Brain microvascular endothelial cell (primary cell): ENCODE measurements around the gene CACNG1.

ENCODE experiments used
- DNase-seq: peaks from one replicate; pipeline ENCODE4 v3.0.0-alpha.2; 2020
- H3K27ac ChIP-seq: fragments of 250-450 bp; sonication (Bioruptor Pico); 2 replicates; pipeline ENCODE4 v1.5.1; 2020; ENCODE audit warnings: mild to moderate bottlenecking, moderate library complexity
- H3K27me3 ChIP-seq: fragments of 250-450 bp; sonication (Bioruptor Pico); replicated peaks from 2 replicates; pipeline ENCODE4 v1.5.1; 2020; ENCODE audit warnings: mild to moderate bottlenecking
- H3K36me3 ChIP-seq: fragments of 250-450 bp; sonication (Bioruptor Pico); replicated peaks from 2 replicates; pipeline ENCODE4 v1.5.1; 2020; ENCODE audit warnings: mild to moderate bottlenecking
- H3K4me3 ChIP-seq: 2 replicates; pipeline ENCODE4 v1.5.1; 2011; ENCODE audit warnings: low read depth, mild to moderate bottlenecking, control low read depth, low read length, moderate library complexity
- in situ Hi-C: cut with HindIII; loops from 2 replicates; pipeline ENCODE4 v1.10.0; 2017; ENCODE audit warnings: low sequenced_read_pairs, low pct_ligation_motif_present
- TF ChIP-seq, protein P1 (sequence below): IDR thresholded peaks from 2 replicates; pipeline ENCODE4 v1.5.1; 2011; ENCODE audit warnings: low read depth, mild to moderate bottlenecking, moderate library complexity, low read length, control low read depth, inconsistent platforms; ENCODE audit errors: missing control alignments

The CACNG1 gene

DNA sequence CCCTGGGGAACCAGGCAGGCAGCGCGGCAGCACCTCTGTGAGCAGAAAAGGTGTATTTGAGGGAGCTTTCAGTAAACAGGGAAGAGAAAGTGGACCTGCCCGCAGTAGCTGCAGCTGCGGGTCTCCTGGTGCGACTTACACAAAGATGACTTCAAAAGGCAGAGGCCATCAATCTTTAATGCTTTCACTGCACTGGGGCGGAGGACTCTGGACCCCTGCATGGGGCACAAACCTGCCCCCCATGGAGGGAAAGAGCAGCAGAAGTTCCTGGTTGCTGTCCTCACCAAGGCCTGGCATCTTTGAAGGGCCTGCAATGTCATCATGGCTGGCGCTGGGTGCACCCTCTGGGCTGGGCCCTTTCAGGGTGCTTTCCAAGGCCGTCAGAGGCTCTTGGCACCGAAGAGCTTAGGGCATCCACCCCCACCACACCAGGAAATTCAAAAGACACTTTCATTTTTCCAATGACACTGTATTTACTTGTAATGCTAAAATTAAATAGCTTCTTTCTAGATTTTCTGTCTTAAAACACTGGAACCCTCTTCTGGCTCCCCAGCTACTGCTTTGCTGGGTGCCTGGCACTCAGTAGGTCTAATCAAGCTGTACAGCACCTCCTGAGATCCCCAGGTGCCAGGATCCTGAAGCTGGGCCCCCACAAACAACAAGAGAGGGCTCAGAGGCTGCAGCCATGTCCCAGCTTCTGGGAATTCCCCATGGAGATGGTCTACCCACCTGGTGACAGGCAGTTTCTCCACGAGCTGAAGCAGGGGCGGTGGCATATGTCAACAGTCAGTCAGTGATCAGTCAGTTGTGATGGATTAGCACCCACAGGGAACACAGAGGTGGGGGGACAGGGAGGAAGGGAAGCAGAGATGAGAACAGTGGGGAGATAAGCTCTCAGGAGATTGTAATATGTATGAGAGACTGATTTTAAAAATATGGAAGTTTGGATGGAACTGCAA is 2.1 kb upstream of the CACNG1 start:
- TF ChIP-seq, protein P1, sequence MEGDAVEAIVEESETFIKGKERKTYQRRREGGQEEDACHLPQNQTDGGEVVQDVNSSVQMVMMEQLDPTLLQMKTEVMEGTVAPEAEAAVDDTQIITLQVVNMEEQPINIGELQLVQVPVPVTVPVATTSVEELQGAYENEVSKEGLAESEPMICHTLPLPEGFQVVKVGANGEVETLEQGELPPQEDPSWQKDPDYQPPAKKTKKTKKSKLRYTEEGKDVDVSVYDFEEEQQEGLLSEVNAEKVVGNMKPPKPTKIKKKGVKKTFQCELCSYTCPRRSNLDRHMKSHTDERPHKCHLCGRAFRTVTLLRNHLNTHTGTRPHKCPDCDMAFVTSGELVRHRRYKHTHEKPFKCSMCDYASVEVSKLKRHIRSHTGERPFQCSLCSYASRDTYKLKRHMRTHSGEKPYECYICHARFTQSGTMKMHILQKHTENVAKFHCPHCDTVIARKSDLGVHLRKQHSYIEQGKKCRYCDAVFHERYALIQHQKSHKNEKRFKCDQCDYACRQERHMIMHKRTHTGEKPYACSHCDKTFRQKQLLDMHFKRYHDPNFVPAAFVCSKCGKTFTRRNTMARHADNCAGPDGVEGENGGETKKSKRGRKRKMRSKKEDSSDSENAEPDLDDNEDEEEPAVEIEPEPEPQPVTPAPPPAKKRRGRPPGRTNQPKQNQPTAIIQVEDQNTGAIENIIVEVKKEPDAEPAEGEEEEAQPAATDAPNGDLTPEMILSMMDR, result no peak
- no peaks in the 10 kb centered on the region for H3K36me3 ChIP-seq
- no peak for DNase-seq
- H3K4me3 ChIP-seq, result no peak overlapping the region
- in situ Hi-C loops, result no loop called here
- H3K27ac ChIP-seq, result no peak overlapping the region
- H3K27me3 ChIP-seq, result no peaks in the 10 kb centered on the region

DNA sequence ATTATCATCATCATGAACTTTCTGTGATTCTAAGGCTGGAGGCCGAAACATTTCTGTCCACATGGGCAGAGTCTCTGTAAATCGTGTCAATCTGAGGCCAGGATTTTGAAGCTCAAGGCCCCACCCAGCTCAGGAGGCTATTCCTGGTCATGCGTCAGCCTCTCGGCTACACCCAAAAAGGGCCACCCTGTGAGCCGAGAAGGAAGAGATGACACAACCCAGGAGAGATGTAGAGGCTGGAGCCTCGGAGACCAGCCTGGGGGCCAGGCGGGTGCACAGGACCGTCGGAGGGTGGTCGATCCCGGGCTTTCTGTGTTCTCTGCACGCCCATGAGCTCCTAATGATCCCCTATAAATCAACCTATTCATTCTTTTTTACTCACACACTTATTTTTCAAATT is 1.1 kb upstream of the CACNG1 start:
- TF ChIP-seq, protein P1, result no peak
- Histone ChIP-seq H3K4me3 (no peak overlapping the region), H3K27me3 (no peaks in the 10 kb centered on the region), H3K36me3 (no peaks in the 10 kb centered on the region), H3K27ac (no peak overlapping the region)
- in situ Hi-C loops, result no loop called here
- no peak for DNase-seq

DNA sequence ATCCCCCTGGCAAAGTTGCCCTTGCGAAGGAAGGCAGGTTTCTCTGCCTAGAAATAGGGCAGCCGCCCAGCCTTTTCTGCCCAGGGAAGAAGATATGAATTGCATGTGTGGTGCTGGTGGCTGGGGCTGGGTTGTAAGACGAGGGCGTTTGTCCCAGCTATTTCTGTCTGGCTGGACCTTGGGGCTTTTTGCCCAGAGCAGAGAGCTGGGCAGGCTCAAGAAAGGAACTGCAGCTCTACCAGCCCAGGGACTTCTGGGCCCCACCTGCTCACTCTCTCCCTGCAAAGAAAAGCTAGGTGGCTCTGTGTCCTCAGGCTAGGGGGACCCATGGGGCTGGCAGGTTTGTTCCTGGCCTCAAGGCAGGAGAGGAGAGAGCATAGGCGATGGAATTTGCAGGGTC is 586 bp downstream of the CACNG1 start:
- Histone ChIP-seq H3K27ac (no peak overlapping the region), H3K4me3 (no peak overlapping the region), H3K27me3 (no peaks in the 10 kb centered on the region), H3K36me3 (no peaks in the 10 kb centered on the region)
- in situ Hi-C loops, result no loop called here
- no peak for DNase-seq
- TF ChIP-seq, protein P1, result no peak

DNA sequence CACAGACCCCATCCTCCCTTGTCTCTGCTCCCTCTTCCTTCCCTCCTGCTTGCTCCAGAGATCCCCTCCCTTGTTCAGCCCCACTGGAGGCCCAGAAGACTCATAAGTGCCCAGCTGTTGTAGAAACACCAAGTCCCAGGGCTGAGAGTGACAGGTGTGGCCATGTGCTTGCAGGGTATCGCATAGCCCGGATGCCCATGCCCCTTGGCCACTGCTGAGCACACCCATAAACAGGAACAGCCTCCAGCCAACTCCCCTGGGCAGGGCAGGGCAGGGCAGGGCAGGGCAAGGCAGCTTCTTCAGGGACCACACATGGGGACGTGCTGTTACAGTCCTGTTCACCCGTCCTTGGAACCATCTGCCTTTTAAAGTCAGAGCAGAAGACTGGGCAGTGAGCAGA is 2.0 kb downstream of the CACNG1 start:
- Histone ChIP-seq H3K4me3 (no peak overlapping the region), H3K27me3 (no peaks in the 10 kb centered on the region), H3K36me3 (no peaks in the 10 kb centered on the region), H3K27ac (no peak overlapping the region)
- in situ Hi-C loops, result no loop called here
- TF ChIP-seq, protein P1, result no peak
- DNase-seq, result no peak

DNA sequence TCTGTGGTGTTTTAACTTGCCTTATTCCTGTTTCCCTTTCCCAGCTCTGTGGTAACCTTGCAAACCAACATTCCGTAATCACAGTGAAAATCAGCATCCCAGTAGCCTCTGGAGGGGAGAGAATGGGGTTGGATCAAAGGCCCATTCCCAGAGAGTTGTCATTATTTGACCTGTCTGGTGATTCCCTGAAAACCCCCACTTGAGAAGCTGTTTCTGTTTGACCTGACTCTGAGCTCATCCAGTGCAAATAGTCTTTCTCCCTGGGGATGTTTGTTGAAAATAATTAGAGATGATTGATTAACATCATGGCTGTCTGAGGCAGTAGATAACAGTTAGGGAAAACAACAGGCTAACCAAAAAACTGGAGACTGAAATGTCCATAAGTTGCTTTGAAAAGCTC is 3.0 kb downstream of the CACNG1 start:
- in situ Hi-C loops, result no loop called here
- Histone ChIP-seq H3K27me3 (no peaks in the 10 kb centered on the region), H3K36me3 (no peaks in the 10 kb centered on the region), H3K4me3 (no peak overlapping the region), H3K27ac (no peak overlapping the region)
- TF ChIP-seq, protein P1, result no peak
- no peak for DNase-seq
